GM19099 (cell line): ENCODE results near the gene DDAH2.

Experiments used
- POLR2A ChIP-seq: IDR thresholded peaks from 3 replicates; pipeline ENCODE4 v1.6.1; 2011; ENCODE audit warnings: low read depth; ENCODE audit not compliant: insufficient read length; ENCODE audit errors: extremely low read depth

Gene DDAH2

GRCh38 chr6:31765910-31766794 is 37.1 kb upstream of the DDAH2 start:
- TF ChIP-seq POLR2A, result no peak

- TF ChIP-seq POLR2A, result no peak
Observed at GRCh38 chr6:31765559-31765909, 36.4 kb upstream of the DDAH2 start.

- no peak for TF ChIP-seq POLR2A
Observed at GRCh38 chr6:31764198-31764597, 35.1 kb upstream of the DDAH2 start.

GRCh38 chr6:31763619-31763940 is 34.5 kb upstream of the DDAH2 start:
- TF ChIP-seq POLR2A, result no peak

- no peak for TF ChIP-seq POLR2A
Observed at GRCh38 chr6:31762878-31763618, 33.9 kb upstream of the DDAH2 start.

GRCh38 chr6:31762356-31762755 is 33.3 kb upstream of the DDAH2 start, which contains the start of gene SAPCD1:
TSS of gene SAPCD1 (plus strand) at chr6:31762656. CDS start at chr6:31763055, 399 bp downstream.
- no peak for TF ChIP-seq POLR2A

GRCh38 chr6:31761343-31761742 is 32.2 kb upstream of the DDAH2 start:
- TF ChIP-seq POLR2A, result no peak

GRCh38 chr6:31760790-31761189 is 31.7 kb upstream of the DDAH2 start:
- TF ChIP-seq POLR2A, result no peak

- no peak for TF ChIP-seq POLR2A
Observed at GRCh38 chr6:31758281-31758680, 29.2 kb upstream of the DDAH2 start.

GRCh38 chr6:31752739-31753319 is 23.7 kb upstream of the DDAH2 start:
- no peak for TF ChIP-seq POLR2A

GRCh38 chr6:31750411-31751022 is 21.4 kb upstream of the DDAH2 start:
- TF ChIP-seq POLR2A, result no peak

GRCh38 chr6:31749301-31750036 is 20.4 kb upstream of the DDAH2 start:
- no peak for TF ChIP-seq POLR2A

- TF ChIP-seq POLR2A, result no peak
Observed at GRCh38 chr6:31744422-31744821, 15.3 kb upstream of the DDAH2 start.

GRCh38 chr6:31742894-31743293 is 13.8 kb upstream of the DDAH2 start:
- TF ChIP-seq POLR2A, result no peak

GRCh38 chr6:31741815-31742214 is 12.7 kb upstream of the DDAH2 start:
- no peak for TF ChIP-seq POLR2A
